CD4-positive, alpha-beta T cell treated with Interleukin-21 for 1 hour (primary cell): ENCODE results near the gene PREPL.
"Not testable (repeated sequence)": the region's sequence is repeated elsewhere in the genome, so short reads cannot be mapped to it uniquely, and the experiment has no call there.

Experiments used
- DNase-seq: peaks from one replicate; pipeline ENCODE4 v3.0.0-alpha.2; 2020

Gene PREPL

GRCh38 chr2:44347526-44347925 lies 13.8 kb downstream of the PREPL start:
- no peak for DNase-seq

GRCh38 chr2:44342854-44343253 lies 18.4 kb downstream of the PREPL start:
- peak; percentile 43 for DNase-seq

- DNase-seq = no peak
These were observed 25.3 kb downstream of the PREPL start for GRCh38 chr2:44335806-44336538.

GRCh38 chr2:44333994-44334393 lies 27.3 kb downstream of the PREPL start:
- no peak for DNase-seq

- no peak for DNase-seq
These were observed 30.5 kb downstream of the PREPL start for GRCh38 chr2:44330801-44331200.

- no peak for DNase-seq
These were observed 32.0 kb downstream of the PREPL start for GRCh38 chr2:44329343-44329742.

- no peak for DNase-seq
These were observed 32.5 kb downstream of the PREPL start for GRCh38 chr2:44328750-44329149.

GRCh38 chr2:44326548-44327264 lies 34.6 kb downstream of the PREPL start:
- no peak for DNase-seq

- no peak for DNase-seq
These were observed 35.4 kb downstream of the PREPL start for GRCh38 chr2:44325897-44326296.

GRCh38 chr2:44324971-44325426 lies 36.3 kb downstream of the PREPL start:
- no peak for DNase-seq

GRCh38 chr2:44321360-44321759 lies 39.9 kb downstream of the PREPL start:
- no peak for DNase-seq

- no peak for DNase-seq
These were observed 40.5 kb downstream of the PREPL start for GRCh38 chr2:44320832-44321231.

GRCh38 chr2:44315945-44316344 lies 45.3 kb downstream of the PREPL start:
- no peak for DNase-seq

GRCh38 chr2:44314362-44314761 lies 46.9 kb downstream of the PREPL start:
- DNase-seq = no peak

- no peak for DNase-seq
These were observed 51.0 kb downstream of the PREPL start for GRCh38 chr2:44310287-44310686.

- no peak for DNase-seq
These were observed 55.4 kb downstream of the PREPL start for GRCh38 chr2:44305882-44306281.

- DNase-seq = no peak
These were observed 57.0 kb downstream of the PREPL start for GRCh38 chr2:44304258-44304657.

GRCh38 chr2:44303766-44304165 lies 57.5 kb downstream of the PREPL start:
- DNase-seq = not testable (repeated sequence)

GRCh38 chr2:44301111-44301510 lies 60.2 kb downstream of the PREPL start:
- no peak for DNase-seq

GRCh38 chr2:44299635-44300034 lies 61.7 kb downstream of the PREPL start:
- no peak for DNase-seq

- no peak for DNase-seq
These were observed 63.9 kb downstream of the PREPL start for GRCh38 chr2:44297431-44297830.

GRCh38 chr2:44296653-44297052 lies 64.6 kb downstream of the PREPL start:
- DNase-seq = no peak

- DNase-seq = peak; percentile 17
These were observed 65.5 kb downstream of the PREPL start for GRCh38 chr2:44295633-44296359.

GRCh38 chr2:44295113-44295512 lies 66.2 kb downstream of the PREPL start:
- no peak for DNase-seq
